ENCODE data around the gene PLCD1.

Gene PLCD1

GRCh38 chr3:38016410-38016809 lies 13.0 kb downstream of the PLCD1 start:
- no peak for DNase-seq

GRCh38 chr3:38015984-38016383 lies 13.5 kb downstream of the PLCD1 start:
- no peak for DNase-seq

DNA sequence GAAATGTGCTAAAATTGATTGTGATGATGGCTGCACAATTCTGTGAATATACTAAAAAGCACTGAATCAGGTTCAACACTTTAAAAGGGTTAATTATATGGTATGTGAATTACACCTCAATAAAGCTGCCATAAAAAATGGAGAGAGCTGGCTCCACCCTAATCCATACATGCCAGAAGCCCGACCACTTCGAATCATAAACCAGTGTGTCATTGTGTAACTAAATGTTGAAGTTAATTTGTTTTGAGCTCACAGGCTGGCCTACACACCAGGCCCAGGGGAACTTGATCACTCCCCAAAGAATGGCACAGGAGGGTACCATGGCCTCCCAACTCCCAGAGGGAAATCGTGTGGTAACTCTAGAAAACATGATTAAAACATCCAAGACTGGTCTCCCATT lies 14.0 kb downstream of the PLCD1 start:
- DNase-seq: no peak

GRCh38 chr3:38011111-38011510 lies 18.3 kb downstream of the PLCD1 start:
- no peak for DNase-seq

- DNase-seq: no peak
These were observed 19.4 kb downstream of the PLCD1 start for GRCh38 chr3:38009807-38010591.

- no peak for DNase-seq
These were observed 20.4 kb downstream of the PLCD1 start for GRCh38 chr3:38008971-38009580.

DNA sequence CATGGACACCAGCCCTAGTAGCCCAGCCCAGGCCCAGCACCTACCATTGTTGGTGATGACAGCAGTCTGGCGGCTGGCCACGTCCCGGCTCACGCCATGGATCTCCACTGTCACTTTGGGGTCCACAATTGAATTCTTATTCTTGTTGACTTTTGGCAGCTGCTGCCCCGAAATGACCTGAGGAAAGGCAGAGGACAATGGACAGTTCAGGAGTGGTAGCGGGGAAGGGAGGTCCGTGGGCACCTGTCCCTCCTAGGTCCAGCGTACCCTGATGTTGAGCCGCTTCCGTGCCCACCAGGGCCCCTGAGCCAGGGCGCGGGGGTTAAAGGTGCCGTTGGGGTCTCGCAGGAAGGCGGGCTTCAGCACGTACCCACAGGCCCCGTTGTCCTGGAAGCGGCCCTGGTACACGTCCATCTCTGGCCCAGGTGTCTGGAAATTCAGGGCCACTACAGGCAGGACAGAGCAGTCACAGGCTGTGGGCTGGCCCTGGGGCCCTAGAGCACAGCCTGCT lies 21.2 kb downstream of the PLCD1 start:
- no peak for DNase-seq

GRCh38 chr3:38007754-38008090 lies 21.7 kb downstream of the PLCD1 start:
- DNase-seq: no peak

GRCh38 chr3:38006445-38006995 lies 22.9 kb downstream of the PLCD1 start:
- no peak for DNase-seq

- no peak for DNase-seq
These were observed 23.4 kb downstream of the PLCD1 start for GRCh38 chr3:38006031-38006430.

DNA sequence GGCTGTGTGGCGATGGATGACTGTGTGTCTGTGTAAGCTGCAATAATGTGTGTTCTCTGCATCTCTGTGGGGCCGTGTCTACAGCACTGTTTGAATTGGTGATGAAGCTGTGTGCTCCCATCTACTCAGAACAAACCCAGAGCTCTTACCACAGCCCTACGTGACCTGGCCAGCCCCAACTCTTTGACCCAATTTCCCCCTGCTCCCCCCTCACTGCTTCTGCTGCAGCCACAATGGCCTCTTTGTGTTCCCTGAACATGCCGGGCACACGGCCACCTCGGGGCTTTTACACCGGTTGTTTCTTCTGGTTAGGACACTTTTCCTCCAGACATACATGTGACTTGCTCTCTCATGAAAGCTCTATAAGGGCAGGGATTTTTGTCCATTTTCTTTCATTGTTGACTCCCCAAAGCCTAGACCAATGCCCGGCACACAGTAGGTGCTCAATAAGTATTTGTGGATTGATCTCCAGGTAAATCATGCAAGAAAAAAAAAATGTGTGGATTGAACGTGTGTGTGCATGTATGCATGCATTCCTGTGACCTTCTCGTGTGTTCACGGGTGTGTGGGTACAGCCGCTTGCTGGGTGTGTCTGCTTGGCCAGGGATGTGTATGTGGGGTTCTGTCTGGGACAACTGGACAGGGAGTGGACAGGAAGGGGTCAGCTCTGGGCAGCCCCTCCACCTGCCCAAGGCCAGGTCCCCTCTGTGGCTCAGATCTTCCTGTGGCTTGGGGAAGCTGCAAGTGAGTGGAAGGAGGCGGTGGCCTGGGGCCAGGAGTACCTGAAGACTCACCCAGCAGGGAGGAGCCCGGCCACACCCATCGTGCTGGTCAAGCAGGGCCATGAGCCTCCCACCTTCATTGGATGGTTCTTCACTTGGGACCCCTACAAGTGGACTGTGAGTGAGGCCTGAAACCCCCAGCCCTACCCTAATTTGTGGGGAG lies 24.1 kb downstream of the PLCD1 start:
- no peak for DNase-seq

- peak; percentile 48 for DNase-seq
These were observed 24.9 kb downstream of the PLCD1 start for GRCh38 chr3:38004415-38005075.

DNA sequence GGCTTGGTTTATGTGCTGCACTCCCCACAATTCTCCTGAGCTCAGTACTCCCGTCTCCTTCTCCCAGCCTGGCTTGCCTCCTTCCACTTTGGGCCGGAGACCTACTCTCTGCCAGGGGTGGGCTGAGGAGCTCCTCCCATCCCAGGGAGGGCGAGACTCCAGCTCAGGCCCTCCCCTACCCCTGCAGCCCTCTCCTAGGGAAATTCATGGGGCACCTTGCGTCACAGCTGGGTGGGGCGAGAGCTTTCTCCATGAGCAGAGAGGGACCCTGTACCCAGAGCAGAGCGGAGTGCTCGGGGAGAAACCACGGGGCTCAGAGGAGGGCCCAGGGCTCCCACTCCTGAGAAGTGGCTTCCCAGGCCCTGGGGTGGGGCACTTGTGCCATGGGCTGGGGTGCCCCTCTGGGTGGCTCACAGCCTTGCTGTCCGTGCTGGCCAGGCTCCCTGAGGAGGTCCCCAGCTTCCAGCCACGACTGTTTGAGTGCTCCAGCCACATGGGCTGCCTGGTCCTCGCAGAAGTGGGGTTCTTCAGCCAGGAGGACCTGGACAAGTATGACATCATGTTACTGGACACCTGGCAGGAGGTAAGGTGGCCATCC lies 25.5 kb downstream of the PLCD1 start:
- no peak for DNase-seq

- DNase-seq: peak; percentile 44
These were observed 26.0 kb downstream of the PLCD1 start for GRCh38 chr3:38003371-38003816.

DNA sequence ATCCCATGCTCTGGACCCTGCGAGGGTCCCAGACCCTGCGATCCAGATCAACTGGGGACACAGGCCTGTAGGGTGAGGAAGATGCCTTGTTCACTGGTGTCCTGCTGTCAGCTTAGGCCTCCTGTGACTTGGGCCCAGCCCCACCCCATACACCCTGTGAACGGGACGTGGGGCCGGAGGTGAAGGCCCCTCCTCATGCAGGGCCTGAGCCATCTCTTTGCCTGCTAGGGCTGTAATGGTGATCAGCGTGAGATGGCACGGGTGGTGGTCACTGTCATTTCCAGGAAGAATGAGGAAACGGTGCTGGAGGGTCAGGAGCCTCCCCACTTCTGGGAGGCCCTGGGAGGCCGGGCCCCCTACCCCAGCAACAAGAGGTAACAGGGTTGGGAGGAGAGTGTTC lies 26.5 kb downstream of the PLCD1 start:
- no peak for DNase-seq

DNA sequence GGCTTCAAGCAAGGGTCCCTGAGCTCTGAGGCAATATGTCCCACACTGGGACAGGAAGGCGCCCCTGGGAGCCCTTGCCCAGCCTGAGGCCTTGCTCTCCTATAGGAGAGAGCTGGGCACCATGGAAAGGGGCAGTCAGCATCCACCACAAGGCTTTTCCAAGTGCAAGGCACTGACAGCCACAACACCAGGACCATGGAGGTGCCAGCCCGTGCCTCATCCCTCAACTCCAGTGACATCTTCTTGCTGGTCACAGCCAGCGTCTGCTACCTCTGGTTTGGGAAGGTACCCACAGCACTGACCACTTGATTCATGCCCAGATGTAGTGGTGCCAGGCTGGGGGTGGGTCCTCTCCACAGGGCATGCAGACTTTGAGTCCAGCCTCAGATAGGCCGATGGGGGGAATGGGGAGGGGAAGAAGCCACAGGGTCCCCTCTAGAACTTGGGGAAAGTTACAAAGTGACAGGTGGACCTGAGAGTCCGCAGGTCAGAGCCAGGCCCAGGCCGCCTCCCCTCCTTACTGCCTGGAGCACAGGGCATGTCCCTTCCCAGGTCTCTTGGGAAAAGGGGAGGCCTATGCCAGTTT lies 27.1 kb downstream of the PLCD1 start:
- no peak for DNase-seq

DNA sequence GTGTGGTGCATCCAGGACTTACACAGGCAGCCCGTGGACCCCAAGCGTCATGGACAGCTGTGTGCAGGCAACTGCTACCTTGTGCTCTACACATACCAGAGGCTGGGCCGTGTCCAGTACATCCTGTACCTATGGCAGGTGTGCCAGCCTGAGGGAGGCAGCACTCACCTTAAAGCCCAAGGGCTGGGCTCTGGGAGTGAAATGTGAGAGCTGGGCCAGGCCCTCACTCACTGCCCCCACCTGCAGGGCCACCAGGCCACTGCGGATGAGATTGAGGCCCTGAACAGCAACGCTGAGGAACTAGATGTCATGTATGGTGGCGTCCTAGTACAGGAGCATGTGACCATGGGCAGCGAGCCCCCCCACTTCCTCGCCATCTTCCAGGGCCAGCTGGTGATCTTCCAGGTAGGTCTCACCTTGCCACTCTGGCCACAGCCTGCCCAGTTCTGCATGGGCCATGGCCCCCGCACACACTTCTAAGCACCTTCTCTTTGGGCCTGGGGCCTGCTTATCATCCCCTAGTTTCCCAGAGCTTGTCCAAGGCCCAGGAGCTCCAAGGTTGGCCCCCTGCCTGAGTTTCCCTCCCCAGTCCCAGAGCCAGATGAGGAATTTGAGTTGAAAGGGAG lies 27.9 kb downstream of the PLCD1 start:
- no peak for DNase-seq

- DNase-seq: no peak
These were observed 28.4 kb downstream of the PLCD1 start for GRCh38 chr3:38000965-38001455.

DNA sequence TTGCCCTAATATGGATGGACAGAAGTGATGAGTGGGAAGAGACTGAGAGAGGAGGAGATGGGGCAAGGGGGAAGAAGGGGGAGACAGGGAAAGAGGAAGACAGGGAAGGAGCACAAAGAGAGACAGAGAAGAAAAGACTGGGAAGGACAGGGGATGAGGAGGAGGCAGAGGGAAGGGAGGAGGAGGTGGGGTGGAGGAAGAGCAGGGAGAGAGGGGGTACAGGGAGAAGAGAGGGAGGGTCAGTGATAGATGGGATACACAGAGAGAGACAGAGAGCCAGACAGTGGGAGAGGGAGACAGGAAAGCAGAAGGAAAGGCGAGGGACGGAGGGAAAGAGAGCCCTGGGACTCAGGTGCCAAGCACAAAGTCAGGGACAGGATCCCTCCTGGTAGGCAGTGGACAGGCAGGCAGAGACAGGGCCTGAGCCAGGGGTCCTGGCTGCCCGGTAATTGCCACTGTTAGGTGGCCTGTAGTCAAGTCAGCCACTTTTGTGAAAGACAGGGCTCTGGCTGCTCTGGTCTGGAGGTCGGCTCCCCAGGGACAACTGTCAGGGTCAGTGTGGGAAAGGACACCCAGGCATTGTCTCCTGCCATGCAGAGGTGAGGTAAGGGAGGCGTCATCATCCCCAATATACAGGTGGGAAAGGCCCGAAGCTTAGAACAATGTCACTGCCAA lies 29.1 kb downstream of the PLCD1 start:
- DNase-seq: no peak

- DNase-seq: no peak
These were observed 29.6 kb downstream of the PLCD1 start for GRCh38 chr3:37999836-38000235.

Data from activated effector memory CD4-positive, alpha-beta T cell treated with Interleukin-2 at 50 U/mL for 16 hours (primary cell).